Tibial nerve (tissue), 4 donors: ENCODE data around the gene ZNF280B.

Experiments used
- EP300 ChIP-seq, 2 donors: sonication (generic); formaldehyde crosslinking; IDR thresholded peaks; one replicate each; pipeline ENCODE4 v1.6.1; 2017; ENCODE audit warnings: antibody characterized with exemption in 2 of 2, mild to moderate bottlenecking in 1 of 2
- POLR2A ChIP-seq, 2 donors: fragments of 450-650 bp; IDR thresholded peaks; one replicate each; pipeline ENCODE4 v1.6.1; 2017; ENCODE audit warnings: antibody characterized with exemption in 2 of 2, mild to moderate bottlenecking in 2 of 2, moderate library complexity in 2 of 2
- TF ChIP-seq, protein P1 (sequence below), 5 experiments: fragments of 200-600 bp in 3 of 5; fragments of 450-650 bp in 2 of 5; sonication (generic) in 3 of 5; IDR thresholded peaks; one replicate each; pipeline ENCODE4 v1.5.1; 2016 to 2019; ENCODE audit warnings: antibody characterized with exemption in 5 of 5, mild to moderate bottlenecking in 3 of 5, moderate library complexity in 2 of 5

DNA sequence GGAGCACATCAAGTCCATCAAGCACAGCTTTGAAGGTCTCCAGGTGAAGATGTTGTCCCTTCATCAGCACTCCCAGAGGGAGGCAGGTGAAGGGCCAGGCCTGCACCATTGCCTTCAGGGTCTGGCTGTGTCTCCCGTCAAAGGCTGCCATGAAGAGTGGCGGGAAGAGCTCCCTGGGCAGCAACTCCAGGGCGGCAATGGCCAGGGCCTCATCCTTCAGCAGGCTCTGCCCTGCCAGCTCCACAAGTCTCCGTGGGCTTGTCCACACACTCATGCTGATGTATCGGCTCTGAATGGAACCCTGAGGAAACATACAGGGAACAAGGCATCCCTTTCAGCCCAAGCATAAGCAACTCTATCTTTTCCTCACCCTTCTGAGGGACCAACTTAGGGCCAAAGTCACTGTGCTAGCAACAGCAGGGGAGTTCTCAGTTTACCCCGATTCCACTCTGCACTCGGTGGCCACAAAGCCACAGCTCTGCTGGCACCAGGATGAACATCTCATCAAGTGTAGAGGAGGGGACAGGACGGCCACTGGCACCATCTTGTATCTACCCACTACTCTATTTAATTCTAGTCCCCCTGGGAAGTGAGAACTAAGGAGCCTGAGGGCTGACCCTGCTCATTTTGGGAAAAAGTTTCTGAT is 42.4 kb upstream of the ZNF280B start:
- TF ChIP-seq, protein P1, sequence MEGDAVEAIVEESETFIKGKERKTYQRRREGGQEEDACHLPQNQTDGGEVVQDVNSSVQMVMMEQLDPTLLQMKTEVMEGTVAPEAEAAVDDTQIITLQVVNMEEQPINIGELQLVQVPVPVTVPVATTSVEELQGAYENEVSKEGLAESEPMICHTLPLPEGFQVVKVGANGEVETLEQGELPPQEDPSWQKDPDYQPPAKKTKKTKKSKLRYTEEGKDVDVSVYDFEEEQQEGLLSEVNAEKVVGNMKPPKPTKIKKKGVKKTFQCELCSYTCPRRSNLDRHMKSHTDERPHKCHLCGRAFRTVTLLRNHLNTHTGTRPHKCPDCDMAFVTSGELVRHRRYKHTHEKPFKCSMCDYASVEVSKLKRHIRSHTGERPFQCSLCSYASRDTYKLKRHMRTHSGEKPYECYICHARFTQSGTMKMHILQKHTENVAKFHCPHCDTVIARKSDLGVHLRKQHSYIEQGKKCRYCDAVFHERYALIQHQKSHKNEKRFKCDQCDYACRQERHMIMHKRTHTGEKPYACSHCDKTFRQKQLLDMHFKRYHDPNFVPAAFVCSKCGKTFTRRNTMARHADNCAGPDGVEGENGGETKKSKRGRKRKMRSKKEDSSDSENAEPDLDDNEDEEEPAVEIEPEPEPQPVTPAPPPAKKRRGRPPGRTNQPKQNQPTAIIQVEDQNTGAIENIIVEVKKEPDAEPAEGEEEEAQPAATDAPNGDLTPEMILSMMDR (IDR thresholded peaks at IDR 0.05), result no peak
- no peak for TF ChIP-seq EP300 (IDR thresholded peaks at IDR 0.05)
- no peak for TF ChIP-seq POLR2A (IDR thresholded peaks at IDR 0.05)
